NB4 (cell line): ENCODE data around the gene GLT6D1.
"Not testable (repeated sequence)": the region's sequence is repeated elsewhere in the genome, so short reads cannot be mapped to it uniquely, and the experiment has no call there.

Experiments used
- DNase-seq: peaks from one replicate; pipeline ENCODE4 v3.0.0; 2010; ENCODE audit warnings: low read depth
- H3K4me3 ChIP-seq: one replicate; pipeline ENCODE4 v1.5.1; 2011; ENCODE audit warnings: mild to moderate bottlenecking, low read depth, low read length, moderate library complexity
- CTCF ChIP-seq: IDR thresholded peaks from one replicate; pipeline ENCODE4 v1.5.1; 2012; ENCODE audit warnings: low read depth, low read length
- MAX ChIP-seq: IDR thresholded peaks from 2 replicates; pipeline ENCODE4 v1.6.1; 2011; ENCODE audit warnings: low read depth, low read length
- MYC ChIP-seq: IDR thresholded peaks from 2 replicates; pipeline ENCODE4 v1.6.1; 2011; ENCODE audit warnings: low read depth, low read length
- POLR2A ChIP-seq: IDR thresholded peaks from 2 replicates; pipeline ENCODE4 v1.6.1; 2011; ENCODE audit warnings: mild to moderate bottlenecking; ENCODE audit not compliant: insufficient read length; ENCODE audit errors: extremely low read depth

Gene GLT6D1

GRCh38 chr9:135674977-135675376, 35.6 kb upstream of the GLT6D1 start:
- no peak for TF ChIP-seq MAX
- DNase-seq = no peak
- no peak overlapping the region for H3K4me3 ChIP-seq

GRCh38 chr9:135673941-135674340, 34.6 kb upstream of the GLT6D1 start:
- no peak for DNase-seq
- TF ChIP-seq MAX = no peak
- no peak for TF ChIP-seq POLR2A
- no peak for TF ChIP-seq MYC
- no peak for TF ChIP-seq CTCF
- H3K4me3 ChIP-seq = no peak overlapping the region

- H3K4me3 ChIP-seq, DNase-seq: not testable (repeated sequence)
Observed at GRCh38 chr9:135672786-135673185, 33.4 kb upstream of the GLT6D1 start.

GRCh38 chr9:135671591-135672041, 32.3 kb upstream of the GLT6D1 start:
- DNase-seq = peak; percentile 16

GRCh38 chr9:135670721-135671590, 31.6 kb upstream of the GLT6D1 start:
- no peak overlapping the region for H3K4me3 ChIP-seq
- TF ChIP-seq MYC (no peak), POLR2A (no peak), CTCF (no peak), MAX (no peak)
- DNase-seq = no peak

More at GRCh38 chr9:135671591-135672041, 32.3 kb upstream of the GLT6D1 start:
- TF ChIP-seq MYC (no peak), CTCF (peak; percentile 4)
- H3K4me3 ChIP-seq = no peak overlapping the region

GRCh38 chr9:135669616-135670285, 30.4 kb upstream of the GLT6D1 start:
- no peak for TF ChIP-seq MAX
- DNase-seq = no peak
- H3K4me3 ChIP-seq = no peak overlapping the region

- not testable (repeated sequence) for H3K4me3 ChIP-seq, DNase-seq
Observed at GRCh38 chr9:135669018-135669417, 29.7 kb upstream of the GLT6D1 start.

- no peak for TF ChIP-seq MYC
- TF ChIP-seq CTCF = no peak
- H3K4me3 ChIP-seq = no peak overlapping the region
- DNase-seq = no peak
Observed at GRCh38 chr9:135667463-135668001, 28.2 kb upstream of the GLT6D1 start.
